HEK293 (cell line): Measurements from ENCODE around the gene CDK14.

Experiments used
- CTCF ChIA-PET: fragments of 350-600 bp; formaldehyde crosslinking; extraction: SDS; loops from one replicate; lab custom pipeline; 2021; ENCODE audit warnings: antibody characterized with exemption; lab: Yijun Ruan, JAX
- POLR2A ChIA-PET: fragments of 300-600 bp; formaldehyde crosslinking; extraction: SDS; loops from one replicate; lab custom pipeline; 2020; ENCODE audit warnings: antibody characterized with exemption, inconsistent platforms; lab: Yijun Ruan, JAX
- H3K27ac ChIP-seq: fragments of 200-500 bp; sonication (Bioruptor generic); 2 replicates; pipeline ENCODE4 v1.5.1; 2014; ENCODE audit warnings: low read depth, low read length, control low read depth, inconsistent platforms; ENCODE audit errors: extremely low read depth
- H3K36me3 ChIP-seq, 2 experiments: fragments of 200-500 bp in 1 of 2; sonication (Bioruptor generic) in 1 of 2; 1 replicate in 1 of 2; 2 replicates in 1 of 2; pipeline ENCODE4 v1.5.1; 2014 to 2017; ENCODE audit warnings: inconsistent platforms in 2 of 2, low read length in 2 of 2; ENCODE audit not compliant: control insufficient read depth in 2 of 2, insufficient read depth in 1 of 2
- H3K4me1 ChIP-seq: fragments of 200-500 bp; sonication (Bioruptor generic); 2 replicates; pipeline ENCODE4 v1.5.1; 2014; ENCODE audit warnings: mild to moderate bottlenecking, low read length, inconsistent platforms; ENCODE audit not compliant: control insufficient read depth, insufficient read depth
- H3K4me3 ChIP-seq: 2 replicates; pipeline ENCODE4 v1.5.1; 2011; ENCODE audit warnings: low read depth, mild to moderate bottlenecking, control low read depth, low read length, moderate library complexity
- H3K9me3 ChIP-seq: fragments of 200-500 bp; sonication (Bioruptor generic); 2 replicates; pipeline ENCODE4 v1.5.1; 2014; ENCODE audit warnings: low read depth, low read length, inconsistent platforms; ENCODE audit not compliant: control insufficient read depth, insufficient read depth
- FEZF1 ChIP-seq: fragments of 450-650 bp; formaldehyde crosslinking; IDR thresholded peaks from 2 replicates; pipeline ENCODE4 v1.5.1; 2016; ENCODE audit warnings: missing biosample characterization, missing genetic modification characterization
- PRDM6 ChIP-seq: fragments of 450-650 bp; formaldehyde crosslinking; IDR thresholded peaks from 2 replicates; pipeline ENCODE4 v1.5.1; 2017; ENCODE audit warnings: missing biosample characterization, missing genetic modification characterization
- SP7 ChIP-seq: fragments of 450-650 bp; formaldehyde crosslinking; IDR thresholded peaks from 2 replicates; pipeline ENCODE4 v1.5.1; 2016; ENCODE audit warnings: missing biosample characterization, missing genetic modification characterization
- ZBTB1 ChIP-seq: fragments of 450-650 bp; formaldehyde crosslinking; IDR thresholded peaks from 2 replicates; pipeline ENCODE4 v1.5.1; 2016; ENCODE audit warnings: missing biosample characterization, missing genetic modification characterization
- ZBTB11 ChIP-seq: fragments of 450-650 bp; formaldehyde crosslinking; conservative IDR thresholded peaks from 2 replicates; pipeline ENCODE4 v1.5.1; 2016; ENCODE audit warnings: low read depth, missing biosample characterization, missing genetic modification characterization
- ZBTB20 ChIP-seq: fragments of 450-650 bp; formaldehyde crosslinking; IDR thresholded peaks from 2 replicates; pipeline ENCODE4 v1.5.1; 2016; ENCODE audit warnings: missing biosample characterization, missing genetic modification characterization
- ZNF174 ChIP-seq: fragments of 450-650 bp; formaldehyde crosslinking; IDR thresholded peaks from 2 replicates; pipeline ENCODE4 v1.5.0; 2017; ENCODE audit warnings: missing biosample characterization, mild to moderate bottlenecking, missing genetic modification characterization
- ZNF202 ChIP-seq: fragments of 450-650 bp; formaldehyde crosslinking; IDR thresholded peaks from 2 replicates; pipeline ENCODE4 v1.5.1; 2016; ENCODE audit warnings: missing biosample characterization, missing genetic modification characterization, borderline replicate concordance
- ZNF248 ChIP-seq: fragments of 450-650 bp; formaldehyde crosslinking; IDR thresholded peaks from 2 replicates; pipeline ENCODE4 v1.5.1; 2017; ENCODE audit warnings: missing biosample characterization, missing genetic modification characterization
- ZNF266 ChIP-seq: fragments of 450-650 bp; formaldehyde crosslinking; IDR thresholded peaks from 2 replicates; pipeline ENCODE4 v1.5.1; 2016; ENCODE audit warnings: missing biosample characterization, missing genetic modification characterization, low read depth
- ZNF362 ChIP-seq: fragments of 450-650 bp; formaldehyde crosslinking; IDR thresholded peaks from 2 replicates; pipeline ENCODE4 v1.5.1; 2016; ENCODE audit warnings: missing biosample characterization, missing genetic modification characterization
- ZNF37A ChIP-seq: fragments of 450-650 bp; IDR thresholded peaks from 2 replicates; pipeline ENCODE4 v1.5.1; 2018; ENCODE audit warnings: missing biosample characterization, missing genetic modification characterization
- ZNF416 ChIP-seq: fragments of 450-650 bp; formaldehyde crosslinking; IDR thresholded peaks from 2 replicates; pipeline ENCODE4 v1.5.1; 2016; ENCODE audit warnings: missing biosample characterization, missing genetic modification characterization
- ZNF48 ChIP-seq: fragments of 450-650 bp; formaldehyde crosslinking; IDR thresholded peaks from 2 replicates; pipeline ENCODE4 v1.5.1; 2016; ENCODE audit warnings: missing biosample characterization, missing genetic modification characterization
- ZNF510 ChIP-seq: fragments of 450-650 bp; formaldehyde crosslinking; IDR thresholded peaks from 2 replicates; pipeline ENCODE4 v1.5.1; 2018; ENCODE audit warnings: mild to moderate bottlenecking, missing genetic modification characterization, missing biosample characterization; ENCODE audit not compliant: insufficient replicate concordance
- ZSCAN30 ChIP-seq: fragments of 450-650 bp; IDR thresholded peaks from 2 replicates; pipeline ENCODE4 v1.5.1; 2018; ENCODE audit warnings: missing biosample characterization, mild to moderate bottlenecking, missing genetic modification characterization, moderate library complexity

The CDK14 gene

GRCh38 chr7:90758933-90759562, 162.9 kb downstream of the CDK14 start:
- Histone ChIP-seq H3K9me3 (no peaks in the 10 kb centered on the region), H3K4me3 (no peak overlapping the region), H3K27ac (no peak overlapping the region), H3K36me3 (no peaks in the 10 kb centered on the region; a peak in 1 of 3 replicates), H3K4me1 (peaks cover 14% of the 10 kb centered on the region)
- CTCF ChIA-PET: no interaction called here
- POLR2A ChIA-PET: no interaction called here
- TF ChIP-seq ZNF266 (tag by site-specific recombination) (no peak), ZNF416 (tag by site-specific recombination) (no peak), ZNF510 (tag by site-specific recombination) (no peak), ZBTB11 (tag by site-specific recombination) (no peak), ZNF202 (tag by site-specific recombination) (no peak), ZBTB20 (tag by site-specific recombination) (no peak), ZSCAN30 (tag by site-specific recombination) (no peak), ZBTB1 (tag by site-specific recombination) (no peak), SP7 (no peak), ZNF248 (tag by site-specific recombination) (no peak), ZNF48 (tag by site-specific recombination) (no peak), ZNF362 (tag by site-specific recombination) (no peak), ZNF174 (tag by site-specific recombination) (no peak)

GRCh38 chr7:90759710-90760109, 163.6 kb downstream of the CDK14 start:
- CTCF ChIA-PET: no interaction called here
- peaks cover 14% of the 10 kb centered on the region for H3K4me1 ChIP-seq

More at GRCh38 chr7:90759710-90760109, 163.6 kb downstream of the CDK14 start:
- Histone ChIP-seq H3K36me3 (no peaks in the 10 kb centered on the region; a peak in 1 of 3 replicates), H3K4me3 (no peak overlapping the region), H3K27ac (no peak overlapping the region), H3K9me3 (no peaks in the 10 kb centered on the region)
- POLR2A ChIA-PET: no interaction called here
- TF ChIP-seq PRDM6 (tag by site-specific recombination) (peak; percentile 36; the same call in 1 of the 2 replicates), ZNF37A (tag by site-specific recombination) (no peak), FEZF1 (peak; percentile 44; the same call in 1 of the 2 replicates)
